ENCODE measurements around the gene CRYBG2.

DNA sequence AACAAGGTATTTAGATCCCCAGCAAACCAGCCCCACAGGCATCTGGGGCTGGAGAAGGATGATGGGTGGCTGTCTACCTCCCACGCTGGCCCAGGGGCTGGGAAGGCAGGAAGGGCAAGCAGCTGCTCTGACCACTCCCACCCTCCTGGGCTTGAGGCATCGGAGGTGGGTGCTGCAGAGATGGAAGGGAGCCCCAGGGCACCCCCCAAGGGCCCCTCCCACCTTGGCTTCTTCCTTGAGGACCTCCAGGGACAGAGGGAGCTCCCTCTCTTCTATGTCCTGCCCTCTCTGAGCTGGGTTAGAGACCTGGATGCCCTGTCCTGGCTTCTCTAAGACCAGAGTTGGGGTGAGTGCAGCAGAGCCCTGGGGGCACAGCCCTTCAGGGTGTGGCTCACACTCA is 33.0 kb downstream of the CRYBG2 start:
- TF ChIP-seq, protein P1, sequence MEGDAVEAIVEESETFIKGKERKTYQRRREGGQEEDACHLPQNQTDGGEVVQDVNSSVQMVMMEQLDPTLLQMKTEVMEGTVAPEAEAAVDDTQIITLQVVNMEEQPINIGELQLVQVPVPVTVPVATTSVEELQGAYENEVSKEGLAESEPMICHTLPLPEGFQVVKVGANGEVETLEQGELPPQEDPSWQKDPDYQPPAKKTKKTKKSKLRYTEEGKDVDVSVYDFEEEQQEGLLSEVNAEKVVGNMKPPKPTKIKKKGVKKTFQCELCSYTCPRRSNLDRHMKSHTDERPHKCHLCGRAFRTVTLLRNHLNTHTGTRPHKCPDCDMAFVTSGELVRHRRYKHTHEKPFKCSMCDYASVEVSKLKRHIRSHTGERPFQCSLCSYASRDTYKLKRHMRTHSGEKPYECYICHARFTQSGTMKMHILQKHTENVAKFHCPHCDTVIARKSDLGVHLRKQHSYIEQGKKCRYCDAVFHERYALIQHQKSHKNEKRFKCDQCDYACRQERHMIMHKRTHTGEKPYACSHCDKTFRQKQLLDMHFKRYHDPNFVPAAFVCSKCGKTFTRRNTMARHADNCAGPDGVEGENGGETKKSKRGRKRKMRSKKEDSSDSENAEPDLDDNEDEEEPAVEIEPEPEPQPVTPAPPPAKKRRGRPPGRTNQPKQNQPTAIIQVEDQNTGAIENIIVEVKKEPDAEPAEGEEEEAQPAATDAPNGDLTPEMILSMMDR (IDR thresholded peaks at IDR 0.05; ENCODE audit: low read depth, low read length): no peak
- no peak for TF ChIP-seq EZH2phosphoT487 (IDR thresholded peaks at IDR 0.05; ENCODE audit: low read depth)

Data from OCI-LY3 (cell line).